GM12891 (cell line): Measurements from ENCODE around the gene SHISA6.

ENCODE experiments used
- PAX5 ChIP-seq: IDR thresholded peaks from 2 replicates; pipeline ENCODE4 v1.6.1; 2011; ENCODE audit warnings: low read length, moderate library complexity, mild to moderate bottlenecking; ENCODE audit not compliant: insufficient read depth, severe bottlenecking
- POLR2A ChIP-seq: IDR thresholded peaks from 2 replicates; pipeline ENCODE4 v1.6.1; 2011; ENCODE audit warnings: low read depth, low read length, control low read depth
- POLR2AphosphoS5 ChIP-seq: IDR thresholded peaks from 2 replicates; pipeline ENCODE4 v1.6.1; 2011; ENCODE audit warnings: low read depth, low read length, control low read depth
- POU2F2 ChIP-seq: IDR thresholded peaks from 2 replicates; pipeline ENCODE4 v1.6.1; 2011; ENCODE audit warnings: low read depth, mild to moderate bottlenecking, control low read depth, low read length, moderate library complexity
- SPI1 ChIP-seq: IDR thresholded peaks from 2 replicates; pipeline ENCODE4 v1.6.1; 2011; ENCODE audit warnings: low read depth, low read length, control low read depth
- TAF1 ChIP-seq: IDR thresholded peaks from 2 replicates; pipeline ENCODE4 v1.6.1; 2011; ENCODE audit warnings: low read depth, low read length, control low read depth

DNA sequence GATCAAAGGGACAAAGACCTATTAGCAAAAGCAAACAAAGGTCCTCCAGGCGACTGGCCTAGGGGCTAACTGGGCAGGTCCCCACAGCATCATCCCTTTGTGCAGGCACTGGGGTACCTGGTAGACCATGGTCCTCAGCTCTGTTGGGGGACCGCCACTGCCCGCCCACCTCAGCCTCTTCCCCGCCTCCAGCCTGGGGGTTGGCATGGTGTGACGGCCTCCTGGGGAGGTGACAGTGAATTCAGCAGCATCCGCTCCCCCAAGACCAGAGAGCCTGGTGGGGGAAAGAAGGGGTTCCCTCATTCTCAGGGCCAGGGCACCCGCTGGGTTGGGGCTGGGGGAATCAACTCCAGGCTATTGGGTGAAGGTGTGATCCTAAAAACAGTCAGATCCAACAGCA, 318.6 kb downstream of the SHISA6 start:
- TF ChIP-seq POLR2A (no peak), POLR2AphosphoS5 (no peak), SPI1 (no peak), POU2F2 (no peak), TAF1 (no peak), PAX5 (no peak)
